Measurements from ENCODE around the gene PAIP2B.
A peak's percentile ranks its signal among the peaks of the same experiment; 100 is the strongest.

Gene PAIP2B

GRCh38 chr2:71223767-71224333 is 3.1 kb downstream of the PAIP2B start:
- peak; percentile 28 for TF ChIP-seq CTCF (IDR thresholded peaks at IDR 0.05; ENCODE audit: low read depth, low read length, missing control alignments)
- no peak for DNase-seq (ENCODE audit: low read depth)
- no peak overlapping the region for H3K4me3 ChIP-seq (ENCODE audit: low read depth, low read length)

- no peak for TF ChIP-seq CTCF (IDR thresholded peaks at IDR 0.05; ENCODE audit: low read depth, low read length, missing control alignments)
- H3K4me3 ChIP-seq (ENCODE audit: low read depth, low read length), result no peak overlapping the region
- DNase-seq (ENCODE audit: low read depth), result no peak
Observed at GRCh38 chr2:71220743-71221142, 6.2 kb downstream of the PAIP2B start.

- no peak for DNase-seq (ENCODE audit: low read depth)
- TF ChIP-seq CTCF (IDR thresholded peaks at IDR 0.05; ENCODE audit: low read depth, low read length, missing control alignments), result no peak
- no peak overlapping the region for H3K4me3 ChIP-seq (ENCODE audit: low read depth, low read length)
Observed at GRCh38 chr2:71216501-71216900, 10.4 kb downstream of the PAIP2B start.

GRCh38 chr2:71215447-71215846 is 11.5 kb downstream of the PAIP2B start:
- no peak overlapping the region for H3K4me3 ChIP-seq (ENCODE audit: low read depth, low read length)
- DNase-seq (ENCODE audit: low read depth), result no peak
- TF ChIP-seq CTCF (IDR thresholded peaks at IDR 0.05; ENCODE audit: low read depth, low read length, missing control alignments), result no peak

GRCh38 chr2:71212336-71212735 is 14.6 kb downstream of the PAIP2B start:
- DNase-seq (ENCODE audit: low read depth), result no peak
- H3K4me3 ChIP-seq (ENCODE audit: low read depth, low read length), result no peak overlapping the region
- no peak for TF ChIP-seq CTCF (IDR thresholded peaks at IDR 0.05; ENCODE audit: low read depth, low read length, missing control alignments)

- H3K4me3 ChIP-seq (ENCODE audit: low read depth, low read length), result no peak overlapping the region
- no peak for DNase-seq (ENCODE audit: low read depth)
- TF ChIP-seq CTCF (IDR thresholded peaks at IDR 0.05; ENCODE audit: low read depth, low read length, missing control alignments), result no peak
Observed at GRCh38 chr2:71210292-71210691, 16.6 kb downstream of the PAIP2B start.

- no peak for DNase-seq (ENCODE audit: low read depth)
- TF ChIP-seq CTCF (IDR thresholded peaks at IDR 0.05; ENCODE audit: low read depth, low read length, missing control alignments), result no peak
- H3K4me3 ChIP-seq (ENCODE audit: low read depth, low read length), result no peak overlapping the region
Observed at GRCh38 chr2:71208756-71209155, 18.1 kb downstream of the PAIP2B start.
